NCI-H1092 treated with DMSO at 0.1 percent for 48 hours (cell line): Measurements from ENCODE around the gene OGDHL.
A peak's percentile ranks its signal among the peaks of the same experiment; 100 is the strongest.
"Not testable (repeated sequence)": the region's sequence is repeated elsewhere in the genome, so short reads cannot be mapped to it uniquely, and the experiment has no call there.

Experiments
- DNase-seq: peaks from one replicate; lab custom pipeline; 2025; lab: John Stamatoyannopoulos, UW

The OGDHL gene

DNA sequence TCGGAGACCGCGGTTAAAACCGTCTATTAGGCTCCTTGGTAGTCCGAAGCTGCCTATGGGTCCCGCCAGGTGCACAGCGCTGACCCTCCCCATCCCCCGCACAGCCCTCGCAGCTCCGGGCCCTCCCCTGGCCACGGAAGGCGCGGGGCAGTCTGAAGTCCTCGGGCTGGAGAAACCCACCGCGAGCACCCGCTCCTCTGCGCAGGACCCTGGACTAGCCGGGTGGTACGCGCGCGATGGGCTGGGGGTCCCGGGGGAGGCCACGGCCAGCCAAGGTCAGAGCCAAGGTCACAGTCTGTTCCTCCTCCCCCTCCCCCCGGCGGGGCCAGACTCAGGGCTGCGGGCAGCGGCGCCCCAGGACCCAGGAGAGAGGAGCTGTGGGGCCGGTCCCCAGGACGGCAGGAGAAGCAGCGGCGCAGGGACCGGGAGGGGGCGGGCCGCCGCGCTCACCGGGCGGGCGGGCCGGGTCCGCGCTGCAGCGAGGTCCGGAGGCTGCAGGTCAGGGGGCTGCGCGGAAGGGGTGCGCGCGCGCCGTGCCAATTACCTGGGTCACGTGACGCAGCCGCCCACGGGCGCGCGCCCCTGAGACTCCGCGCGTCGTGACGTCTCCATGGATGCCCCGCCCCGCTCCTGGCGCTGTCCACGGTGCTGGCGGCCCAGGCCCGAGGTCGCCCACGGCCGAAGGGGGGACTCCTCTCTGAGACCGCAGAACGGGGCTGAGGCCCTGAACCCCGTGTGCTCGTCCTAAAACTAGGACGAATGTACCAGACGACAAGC, at the start of gene OGDHL:
OGDHL (minus strand) TSS at position 535 of the 777 bp plus-strand sequence. CDS start 3,731 bp downstream, outside the sequence.
- DNase-seq = peak; percentile 58

DNA sequence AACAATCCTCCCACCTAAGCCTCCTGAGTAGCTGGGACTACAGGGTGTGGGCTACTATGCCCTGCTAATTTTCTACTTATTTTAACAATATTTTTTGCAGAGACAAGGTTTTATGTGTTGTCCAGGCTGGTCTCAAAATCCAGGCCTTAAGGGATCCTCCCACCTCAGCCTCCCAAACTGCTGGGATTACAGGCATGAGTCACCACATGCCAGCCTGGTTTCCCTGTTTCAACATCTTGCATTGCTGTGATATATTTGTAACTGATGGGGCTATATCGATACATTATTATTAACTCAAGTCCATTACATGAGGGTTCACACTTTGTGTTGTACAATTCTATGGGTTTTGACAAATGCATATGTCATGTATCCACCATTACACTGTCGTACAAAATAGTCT, 41.9 kb upstream of the OGDHL start:
- no peak for DNase-seq

DNA sequence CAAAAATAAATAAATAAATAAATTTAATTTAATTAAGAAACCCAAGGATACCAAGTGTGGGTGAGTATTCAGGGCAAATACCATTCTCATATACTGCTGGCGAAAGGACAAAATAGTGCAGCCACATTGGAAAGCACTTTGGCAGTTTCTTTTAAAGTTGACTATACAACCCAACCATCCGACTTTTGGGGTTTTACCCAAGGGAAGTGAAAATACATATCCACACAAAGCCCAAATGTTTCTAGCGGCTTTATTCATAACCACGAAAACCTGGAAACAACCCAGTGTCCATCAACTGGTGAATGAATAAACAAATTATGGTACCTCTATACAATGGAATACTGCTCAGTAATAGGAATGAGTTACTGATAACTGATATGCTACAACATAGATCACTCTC, 36.2 kb upstream of the OGDHL start:
- no peak for DNase-seq

- DNase-seq = no peak
Observed at GRCh38 chr10:49791100-49791499, 29.0 kb upstream of the OGDHL start.

GRCh38 chr10:49784681-49785080, 22.6 kb upstream of the OGDHL start:
- no peak for DNase-seq

- DNase-seq = no peak
Observed at GRCh38 chr10:49783645-49784044, 21.5 kb upstream of the OGDHL start.

DNA sequence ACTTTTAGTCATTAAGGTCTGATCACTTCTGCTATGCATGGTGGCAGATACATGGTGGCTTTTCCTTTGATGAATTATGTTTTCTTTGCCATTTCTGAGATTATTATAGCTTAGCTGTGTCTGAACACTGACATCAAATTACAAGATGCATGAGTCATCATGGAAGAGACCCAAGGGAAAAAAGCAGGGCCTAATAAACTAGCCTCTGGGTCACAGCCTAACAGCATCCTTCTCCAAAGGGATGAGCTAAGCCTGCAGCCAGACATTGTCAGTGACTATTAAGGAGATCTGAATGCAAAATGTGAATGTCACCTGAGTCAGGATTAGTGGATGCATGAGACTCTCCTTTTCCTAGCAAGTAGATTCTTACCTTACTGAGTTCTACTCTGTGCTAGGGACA, 19.1 kb upstream of the OGDHL start:
- no peak for DNase-seq

- no peak for DNase-seq
Observed at GRCh38 chr10:49778197-49778596, 16.1 kb upstream of the OGDHL start.

- DNase-seq = no peak
Observed at GRCh38 chr10:49776851-49777250, 14.7 kb upstream of the OGDHL start.

- DNase-seq = no peak
Observed at GRCh38 chr10:49775014-49775413, 12.9 kb upstream of the OGDHL start.

- DNase-seq = not testable (repeated sequence)
Observed at GRCh38 chr10:49772944-49773343, 10.8 kb upstream of the OGDHL start.

- DNase-seq = not testable (repeated sequence)
Observed at GRCh38 chr10:49771046-49771445, 8.9 kb upstream of the OGDHL start.

DNA sequence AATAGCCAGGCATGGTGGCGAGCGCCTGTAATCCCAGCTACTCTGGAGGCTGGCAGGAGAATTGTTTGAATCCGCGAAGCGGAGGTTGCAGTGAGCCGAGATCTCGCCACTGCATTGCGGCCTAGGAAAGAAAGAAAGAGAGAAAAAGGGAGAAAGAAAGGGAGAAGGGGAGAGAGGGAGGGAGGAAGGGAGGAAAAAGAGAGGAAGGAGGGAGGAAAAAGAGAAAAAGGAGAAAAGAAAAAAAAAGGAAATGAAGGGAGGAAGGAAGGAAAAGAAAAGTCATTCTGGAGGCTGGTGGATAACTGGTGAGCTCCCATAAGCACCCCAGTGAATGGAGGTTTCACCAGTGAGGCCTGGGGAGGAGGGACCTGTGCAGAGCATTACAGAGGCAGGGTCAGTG, 7.6 kb upstream of the OGDHL start:
- DNase-seq = no peak

GRCh38 chr10:49768731-49769130, 6.6 kb upstream of the OGDHL start:
- no peak for DNase-seq

GRCh38 chr10:49768329-49768728, 6.2 kb upstream of the OGDHL start:
- DNase-seq = no peak

- no peak for DNase-seq
Observed at GRCh38 chr10:49767752-49768151, 5.6 kb upstream of the OGDHL start.

DNA sequence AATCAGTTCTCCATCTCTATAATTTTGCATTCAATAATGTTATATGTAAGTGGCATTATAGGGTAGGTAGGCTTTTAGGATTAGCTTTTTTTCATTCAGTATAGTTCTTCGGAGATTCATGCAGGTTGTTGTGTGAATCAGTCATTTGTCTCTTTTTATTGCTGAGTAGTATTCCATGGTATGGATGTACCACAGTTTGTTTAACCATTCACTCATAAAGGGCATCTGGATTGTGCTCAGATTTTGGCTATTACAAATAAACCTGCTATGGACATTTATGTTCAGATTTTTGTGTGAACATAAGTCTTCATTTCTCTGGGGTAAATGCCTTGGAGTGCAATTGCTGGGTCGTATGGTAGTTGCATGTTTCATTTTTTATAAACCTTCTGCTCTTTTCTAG, 4.4 kb upstream of the OGDHL start:
- no peak for DNase-seq

GRCh38 chr10:49762566-49762877, 399 bp upstream of the OGDHL start:
- no peak for DNase-seq

- DNase-seq = no peak
Observed at GRCh38 chr10:49761201-49761788, 828 bp downstream of the OGDHL start.

GRCh38 chr10:49760789-49761188, 1.3 kb downstream of the OGDHL start:
- DNase-seq = no peak

DNA sequence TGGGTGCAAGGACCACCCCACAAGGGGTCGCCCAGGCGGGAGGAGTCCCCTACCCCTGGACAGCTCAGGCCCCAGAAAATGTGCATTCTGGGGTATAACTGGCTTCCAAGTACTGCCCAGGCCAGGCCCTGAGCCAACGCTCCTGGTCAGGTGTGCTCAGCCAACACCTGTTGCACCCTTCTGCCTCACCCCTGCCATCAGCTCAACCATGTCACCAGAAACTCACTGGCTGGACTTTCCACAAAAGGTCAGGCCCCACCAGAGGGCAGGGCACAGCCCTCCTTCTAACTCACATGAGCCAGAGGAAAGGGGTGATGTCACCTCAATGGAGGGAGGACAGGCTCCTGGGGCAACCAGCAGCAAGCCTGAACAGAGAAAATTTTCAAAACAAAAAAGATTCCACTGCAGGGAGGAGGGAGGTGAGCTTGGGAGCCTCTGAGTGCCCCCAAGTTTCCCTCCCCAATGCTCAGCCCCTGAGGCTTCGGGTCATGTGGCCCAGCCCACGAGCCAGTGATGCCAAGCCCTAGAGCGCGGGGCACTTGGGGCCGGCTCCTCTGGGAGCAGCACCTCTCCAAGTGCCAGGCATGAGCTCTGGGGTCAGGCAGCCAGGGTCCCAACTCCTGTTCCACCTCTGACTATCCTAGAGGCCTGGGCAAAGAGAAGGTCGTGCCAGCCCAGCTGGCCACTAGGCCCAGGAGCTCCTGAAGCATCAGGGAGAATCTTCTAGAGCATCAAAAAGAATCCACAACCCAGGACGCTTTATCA, 2.2 kb downstream of the OGDHL start:
- no peak for DNase-seq

- no peak for DNase-seq
Observed at GRCh38 chr10:49758249-49758930, 3.7 kb downstream of the OGDHL start.

GRCh38 chr10:49756641-49757040, 5.5 kb downstream of the OGDHL start:
- DNase-seq = no peak
